Neuron (in vitro differentiated cells): Measurements from ENCODE around the gene NUP93.
"Not testable (repeated sequence)": the region's sequence is repeated elsewhere in the genome, so short reads cannot be mapped to it uniquely, and the experiment has no call there.

Experiments
- H2AFZ ChIP-seq: one replicate; pipeline ENCODE4 v1.6.1; 2013; ENCODE audit warnings: low read depth, mild to moderate bottlenecking, inconsistent platforms, low read length, moderate library complexity
- H3K27me3 ChIP-seq: one replicate; pipeline ENCODE4 v1.6.1; 2013; ENCODE audit warnings: low read length; ENCODE audit not compliant: insufficient read depth
- H3K36me3 ChIP-seq: one replicate; pipeline ENCODE4 v1.6.1; 2013; ENCODE audit warnings: low read length; ENCODE audit not compliant: insufficient read depth
- H3K4me1 ChIP-seq: one replicate; pipeline ENCODE4 v1.6.1; 2013; ENCODE audit warnings: low read length; ENCODE audit not compliant: insufficient read depth
- H3K4me3 ChIP-seq: 2 replicates; pipeline ENCODE4 v1.5.1; 2013; ENCODE audit warnings: mild to moderate bottlenecking, low read length, moderate library complexity
- H3K9me3 ChIP-seq: one replicate; pipeline ENCODE4 v1.6.1; 2013; ENCODE audit warnings: low read length

NUP93 gene

GRCh38 chr16:56800355-56800754 is 70.4 kb downstream of the NUP93 start:
- Histone ChIP-seq H3K9me3 (no peaks in the 10 kb centered on the region), H3K27me3 (no peaks in the 10 kb centered on the region), H3K36me3 (peaks cover 9% of the 10 kb centered on the region), H3K4me1 (peaks cover 3% of the 10 kb centered on the region), H2AFZ (no peak overlapping the region), H3K4me3 (no peak overlapping the region)

- H3K9me3 ChIP-seq, result no peaks in the 10 kb centered on the region
- peaks cover 3% of the 10 kb centered on the region for H3K4me1 ChIP-seq
- no peak overlapping the region for H3K4me3 ChIP-seq
- peaks cover 22% of the 10 kb centered on the region for H3K36me3 ChIP-seq
- H3K27me3 ChIP-seq, result no peaks in the 10 kb centered on the region
- no peak overlapping the region for H2AFZ ChIP-seq
Observed at GRCh38 chr16:56801762-56802161, 71.8 kb downstream of the NUP93 start.

DNA sequence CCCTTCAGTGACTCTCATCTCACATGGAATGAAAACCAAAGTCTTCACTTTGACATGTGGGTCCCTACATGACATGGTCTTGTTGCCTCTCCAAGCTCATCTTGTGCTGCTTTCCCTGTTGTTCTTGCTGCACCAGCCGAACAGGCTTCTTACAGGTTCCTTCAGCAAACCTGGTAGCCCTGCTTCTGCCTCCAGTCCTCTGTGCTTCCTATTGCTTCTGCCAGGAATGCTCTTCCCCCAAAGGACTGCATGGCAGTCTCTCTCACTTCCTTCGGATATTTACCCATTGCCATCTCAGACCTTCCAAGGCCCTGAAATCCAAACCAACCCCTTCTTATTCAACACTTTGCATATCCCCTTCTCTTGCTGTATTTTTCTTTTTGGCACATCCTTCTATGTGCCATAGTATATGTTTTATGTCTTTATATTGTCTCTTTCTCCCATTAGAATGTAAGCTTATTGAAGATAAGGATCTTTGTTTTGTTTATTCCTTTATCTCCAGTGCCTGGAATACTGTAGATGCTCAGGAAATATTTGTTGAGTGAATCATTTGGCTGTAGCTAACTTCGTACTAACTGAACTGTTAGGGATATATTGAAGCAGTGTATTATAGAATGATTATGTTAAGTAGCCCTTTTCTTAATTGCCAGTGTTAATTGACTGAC is 77.2 kb downstream of the NUP93 start:
- Histone ChIP-seq H3K4me1 (no peaks in the 10 kb centered on the region), H3K36me3 (peaks cover 27% of the 10 kb centered on the region), H3K9me3 (no peaks in the 10 kb centered on the region), H3K27me3 (no peaks in the 10 kb centered on the region), H3K4me3 (no peak overlapping the region), H2AFZ (no peak overlapping the region)

GRCh38 chr16:56807676-56808067 is 77.7 kb downstream of the NUP93 start:
- H3K4me1 ChIP-seq, H3K27me3 ChIP-seq, H3K9me3 ChIP-seq, H3K4me3 ChIP-seq, H2AFZ ChIP-seq: not testable (repeated sequence)
- peaks cover 27% of the 10 kb centered on the region for H3K36me3 ChIP-seq

- Histone ChIP-seq H3K4me3 (no peak overlapping the region), H2AFZ (no peak overlapping the region), H3K4me1 (no peaks in the 10 kb centered on the region), H3K36me3 (peaks cover 17% of the 10 kb centered on the region), H3K27me3 (no peaks in the 10 kb centered on the region), H3K9me3 (no peaks in the 10 kb centered on the region)
Observed at GRCh38 chr16:56810954-56811353, 81.0 kb downstream of the NUP93 start.

GRCh38 chr16:56811602-56812001 is 81.7 kb downstream of the NUP93 start:
- not testable (repeated sequence) for H3K4me3 ChIP-seq
- peaks cover 10% of the 10 kb centered on the region for H3K36me3 ChIP-seq

GRCh38 chr16:56812884-56813283 is 83.0 kb downstream of the NUP93 start:
- Histone ChIP-seq H3K36me3 (no peaks in the 10 kb centered on the region), H3K4me3 (no peak overlapping the region), H3K27me3 (no peaks in the 10 kb centered on the region), H2AFZ (no peak overlapping the region), H3K4me1 (no peaks in the 10 kb centered on the region), H3K9me3 (no peaks in the 10 kb centered on the region)

More at GRCh38 chr16:56811602-56812001, 81.7 kb downstream of the NUP93 start:
- H3K27me3 ChIP-seq, H2AFZ ChIP-seq, H3K9me3 ChIP-seq, H3K4me1 ChIP-seq: not testable (repeated sequence)

GRCh38 chr16:56814537-56815432 is 84.9 kb downstream of the NUP93 start:
- no peaks in the 10 kb centered on the region for H3K9me3 ChIP-seq
- no peaks in the 10 kb centered on the region for H3K4me1 ChIP-seq
- no peaks in the 10 kb centered on the region for H3K36me3 ChIP-seq
- H2AFZ ChIP-seq, result no peak overlapping the region
- no peaks in the 10 kb centered on the region for H3K27me3 ChIP-seq
- H3K4me3 ChIP-seq, result no peak overlapping the region

DNA sequence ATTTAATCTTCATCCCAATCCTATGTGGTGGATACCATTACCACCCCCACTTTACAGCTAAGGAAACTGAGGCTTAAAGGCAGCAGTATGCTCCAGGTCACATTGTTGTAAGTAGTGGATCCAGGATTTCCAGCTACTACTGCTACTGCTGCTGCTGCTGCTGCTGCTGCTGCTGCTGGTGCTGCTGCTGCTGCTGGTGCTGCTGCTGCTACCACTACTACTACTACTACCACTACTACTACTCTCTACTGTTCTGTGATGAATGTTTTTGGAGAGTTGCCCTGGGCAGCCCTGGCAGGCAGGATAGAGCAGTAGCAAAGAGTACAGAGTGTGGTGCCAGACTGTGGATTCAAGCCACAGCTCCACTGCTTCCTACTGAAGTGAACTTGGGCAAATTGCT is 85.8 kb downstream of the NUP93 start:
- no peaks in the 10 kb centered on the region for H3K4me1 ChIP-seq
- H2AFZ ChIP-seq, result no peak overlapping the region
- H3K9me3 ChIP-seq, result no peaks in the 10 kb centered on the region
- peaks cover 2% of the 10 kb centered on the region for H3K36me3 ChIP-seq
- H3K27me3 ChIP-seq, result no peaks in the 10 kb centered on the region
- H3K4me3 ChIP-seq, result no peak overlapping the region

- Histone ChIP-seq H3K9me3 (no peaks in the 10 kb centered on the region), H3K4me3 (no peak overlapping the region), H3K27me3 (no peaks in the 10 kb centered on the region), H3K36me3 (peaks cover 7% of the 10 kb centered on the region), H2AFZ (no peak overlapping the region), H3K4me1 (no peaks in the 10 kb centered on the region)
Observed at GRCh38 chr16:56817056-56817455, 87.1 kb downstream of the NUP93 start.

DNA sequence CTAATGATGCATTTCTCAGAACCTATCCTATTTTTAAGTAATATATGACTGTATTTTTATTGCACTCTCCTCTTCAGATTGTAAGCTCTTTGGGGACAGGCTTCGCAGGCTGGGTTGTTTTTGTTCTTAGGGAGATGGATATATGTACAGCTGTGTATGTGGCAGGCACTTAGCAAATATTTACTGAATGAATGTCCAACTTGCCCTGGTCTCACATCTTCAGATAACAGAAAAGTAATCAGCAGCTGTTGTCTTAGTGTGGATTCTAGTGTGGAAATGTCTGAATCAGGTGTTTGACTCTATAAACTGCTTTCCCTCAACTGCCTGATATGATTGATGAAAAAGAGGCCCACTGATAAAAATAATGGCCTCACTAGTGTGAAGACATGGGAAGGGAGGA is 88.0 kb downstream of the NUP93 start:
- no peaks in the 10 kb centered on the region for H3K27me3 ChIP-seq
- H3K4me3 ChIP-seq, result no peak overlapping the region
- peaks cover 7% of the 10 kb centered on the region for H3K36me3 ChIP-seq
- H3K4me1 ChIP-seq, result peaks cover 2% of the 10 kb centered on the region
- no peak overlapping the region for H2AFZ ChIP-seq
- H3K9me3 ChIP-seq, result no peaks in the 10 kb centered on the region

DNA sequence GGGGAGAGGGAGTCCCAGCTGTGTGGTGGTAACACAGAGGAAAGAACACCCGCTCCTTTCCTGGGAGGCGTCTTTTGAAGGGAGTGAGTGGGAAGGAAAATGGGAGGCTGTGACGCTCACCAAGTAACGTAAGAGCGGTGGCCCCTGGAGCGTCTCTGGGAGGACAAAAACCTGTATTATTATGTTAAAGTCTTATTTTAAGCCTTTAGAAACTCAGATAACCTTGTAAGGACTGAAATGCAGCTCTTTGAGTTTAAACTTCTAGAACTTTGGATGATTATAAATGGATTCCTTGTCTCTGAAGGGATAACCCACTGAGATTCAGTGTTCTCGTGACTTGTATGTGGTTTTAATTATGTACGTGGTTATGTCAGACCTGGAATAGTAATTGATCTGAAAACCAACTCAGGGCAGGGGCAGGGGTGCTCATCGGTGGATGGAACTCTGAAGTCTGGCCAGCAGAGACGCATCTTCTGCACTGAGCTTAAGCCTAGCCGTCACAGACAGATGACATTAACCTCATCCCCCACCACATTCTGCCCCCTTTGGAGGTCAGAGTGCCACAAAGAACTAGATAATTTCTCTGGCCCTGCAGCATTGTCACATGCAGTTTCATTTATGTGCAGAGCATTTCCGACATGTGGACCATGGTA is 93.3 kb downstream of the NUP93 start:
- no peak overlapping the region for H3K4me3 ChIP-seq
- peaks cover 14% of the 10 kb centered on the region for H3K36me3 ChIP-seq
- H3K9me3 ChIP-seq, result no peaks in the 10 kb centered on the region
- H3K27me3 ChIP-seq, result no peaks in the 10 kb centered on the region
- H3K4me1 ChIP-seq, result peaks cover 25% of the 10 kb centered on the region
- H2AFZ ChIP-seq, result no peak overlapping the region

DNA sequence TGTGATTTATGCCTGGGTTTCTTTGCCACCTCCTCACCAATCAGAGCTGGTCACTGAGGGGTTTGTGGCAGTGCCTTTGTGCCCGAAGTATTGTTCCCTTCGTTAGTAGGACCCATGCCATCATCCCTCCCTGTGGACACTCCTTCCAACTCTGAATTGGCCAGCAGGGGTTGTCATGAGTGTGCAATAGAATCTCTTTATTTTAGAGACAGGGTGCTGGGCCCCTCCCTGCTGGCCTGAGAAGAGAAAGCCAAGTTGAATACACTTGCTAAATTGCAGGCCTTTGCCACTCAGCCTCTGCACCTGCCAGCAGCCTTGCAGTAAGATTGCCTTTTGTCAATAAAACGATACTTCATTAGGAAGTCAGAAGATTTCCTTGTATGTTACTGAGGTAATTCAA is 94.4 kb downstream of the NUP93 start:
- Histone ChIP-seq H2AFZ (peak overlapping the region; percentile 5), H3K36me3 (peaks cover 17% of the 10 kb centered on the region), H3K9me3 (no peaks in the 10 kb centered on the region), H3K4me3 (no peak overlapping the region), H3K4me1 (peaks cover 25% of the 10 kb centered on the region), H3K27me3 (no peaks in the 10 kb centered on the region)
